Right lobe of liver (tissue), 6 donors: ENCODE measurements around the gene LCE2D. TPM values are rescaled to one million over a fixed set of nuclear protein-coding genes. Genes with fewer than 3 reads are reported as not detected.

Source experiments
- ATAC-seq, 4 donors: fragments of 200-7000 bp; cut with Tn5 transposase; one replicate each; pipeline ENCODE4 v1.9.1; 2020; ENCODE audit warnings: mild to moderate bottlenecking in 4 of 4, moderate library complexity in 4 of 4
- DNase-seq, 3 donors: peaks; one replicate each; pipeline ENCODE4 v3.0.0-alpha.2; 2020
- H3K27ac ChIP-seq, 3 donors: fragments of 200-600 bp; one replicate each; pipeline ENCODE4 v1.8.0; 2022
- H3K27me3 ChIP-seq, 2 donors: fragments of 200-600 bp; one replicate each; pipeline ENCODE4 v1.8.0; 2022
- H3K36me3 ChIP-seq, 4 donors: fragments of 200-600 bp; sonication (generic) in 1 of 4; one replicate each; pipeline versions ENCODE4 v1.5.1 to v1.8.0; 2017 to 2022; ENCODE audit warnings: control low read depth in 1 of 4
- H3K4me1 ChIP-seq, 4 donors: fragments of 200-600 bp; sonication (generic) in 1 of 4; one replicate each; pipeline versions ENCODE4 v1.5.1 to v1.8.0; 2017 to 2022; ENCODE audit warnings: control low read depth in 1 of 4
- H3K4me3 ChIP-seq, 3 donors: fragments of 200-600 bp; one replicate each; pipeline ENCODE4 v1.8.0; 2022
- H3K9me3 ChIP-seq, 4 donors: fragments of 200-600 bp; sonication (generic) in 1 of 4; one replicate each; pipeline versions ENCODE4 v1.5.1 to v1.8.0; 2017 to 2022; ENCODE audit warnings: control low read depth in 1 of 4
- CTCF ChIP-seq, 4 donors: fragments of 200-600 bp in 3 of 4; fragments of 450-650 bp in 1 of 4; IDR thresholded peaks; one replicate each; pipeline versions ENCODE4 v1.5.1 to v1.8.0; 2016 to 2022; ENCODE audit warnings: antibody characterized with exemption in 4 of 4, mild to moderate bottlenecking in 2 of 4
- POLR2A ChIP-seq: fragments of 450-650 bp; IDR thresholded peaks from one replicate; pipeline ENCODE4 v1.6.1; 2017; ENCODE audit warnings: antibody characterized with exemption, mild to moderate bottlenecking
- WGBS: methylation state at CpG from one replicate; pipeline ENCODE4 v1.1.6; 2018; ENCODE audit warnings: low coverage, low lambda C conversion rate; ENCODE audit not compliant: insufficient coverage; ENCODE audit errors: missing lambda C conversion rate; 5-methylcytosine and 5-hydroxymethylcytosine counted together
- intact Hi-C, 2 donors: fragments of 100-400 bp; cut with DNase I; formaldehyde crosslinking; loops; one replicate each; pipeline versions ENCODE4 v1.11.2 to v1.14.1; 2022
- small RNA-seq, 2 experiments: library from RNA; depleted of rRNA; stranded (forward); fragments of <200 nt; gene quantifications; one replicate each; pipeline ENCODE3, GENCODE V24; 2016
- total RNA-seq, 6 experiments: library from RNA; depleted of rRNA in 2 of 6; stranded (reverse); fragments of >200 nt in 2 of 6; fragmentation: NEBNext Ultra II Directional in 3 of 6; extraction: Animal tissue kit (Norgen Biotek cat#: 25700) in 3 of 6; gene quantifications; one replicate each; pipeline versions ENCODE4 v1.1.0 to v1.2.4, GENCODE V29; 2016 to 2023
- donor health status: DM: no; HTN: yes; CAD: no.
- donor health status: DM: no; HTN: no; CAD: no.
- donor health status: DM: no; HTN: no; CAD: no.
- donor health status: DM: no; HTN: yes; CAD: no.
- donor health status: DM: no; HTN: yes; CAD: no.

Gene LCE2D
- total RNA-seq, 6 experiments from 2014 or later: not detected

- intact Hi-C loops: no loop called here
- Histone ChIP-seq H3K27me3 (no peaks in the 10 kb centered on the region), H3K36me3 (no peaks in the 10 kb centered on the region), H3K27ac (no peak overlapping the region), H3K9me3 (no peaks in the 10 kb centered on the region), H3K4me1 (no peaks in the 10 kb centered on the region), H3K4me3 (no peak overlapping the region)
- TF ChIP-seq POLR2A: no peak
- TF ChIP-seq CTCF (IDR thresholded peaks at IDR 0.05): no peak
- ATAC-seq (no peak), DNase-seq (no peak)
- 61% methylated on average over 4 of the region's 4 CpGs for WGBS
Observed at GRCh38 chr1:152699746-152700145, 36.6 kb downstream of the LCE2D start.

- Histone ChIP-seq H3K27me3 (no peaks in the 10 kb centered on the region), H3K9me3 (no peaks in the 10 kb centered on the region), H3K27ac (no peak within 1 kb of the TSS), H3K4me1 (no peaks in the 10 kb centered on the region), H3K4me3 (no peak within 1 kb of the TSS), H3K36me3 (no peaks in the 10 kb centered on the region)
- ATAC-seq (no peak), DNase-seq (no peak)
- intact Hi-C loops: no loop called here
- TF ChIP-seq CTCF (IDR thresholded peaks at IDR 0.05): no peak
- TF ChIP-seq POLR2A: no peak
- no CpG with 5 or more reads among the region's 2 CpGs for WGBS
Observed at GRCh38 chr1:152707860-152708259, 44.7 kb downstream of the LCE2D start, which contains the start of gene LCE4A. LCE4A (plus strand) TSS chr1:152708160; CDS start chr1:152709076, 916 bp downstream.

Small RNAs within 50 kb of the gene (small RNA-seq; reads per million reads assigned to genes)
- gene LCE3A (0 reads per million in 2 experiments), gene LCE3B (0 reads per million in 2 experiments)

Other genes starting within 250 kb of the LCE2D start
- gene CRNN, start 249.1 kb upstream of the LCE2D start, total RNA-seq: not detected
- gene LCE5A, start 152.6 kb upstream of the LCE2D start, total RNA-seq: not detected
- not detected for gene CRCT1, start 148.9 kb upstream of the LCE2D start, total RNA-seq
- not detected for gene LCE3E, start 96.6 kb upstream of the LCE2D start, total RNA-seq
- gene LCE3D, start 82.9 kb upstream of the LCE2D start, total RNA-seq: not detected
- not detected for gene LCE3C, start 63.1 kb upstream of the LCE2D start, total RNA-seq
- not detected for gene LCE3B, start 49.6 kb upstream of the LCE2D start, total RNA-seq
- not detected for gene LCE3A, start 40.3 kb upstream of the LCE2D start, total RNA-seq
- not detected for gene LCE2C, start 11.9 kb downstream of the LCE2D start, total RNA-seq
- not detected for gene LCE2B, start 22.7 kb downstream of the LCE2D start, total RNA-seq
- gene LCE2A, start 35.0 kb downstream of the LCE2D start, total RNA-seq: not detected
- gene LCE4A, start 44.8 kb downstream of the LCE2D start, total RNA-seq: not detected
- gene KPRP, start 94.6 kb downstream of the LCE2D start, total RNA-seq: not detected
- not detected for gene LCE1F, start 111.8 kb downstream of the LCE2D start, total RNA-seq
- not detected for gene LCE1E, start 122.9 kb downstream of the LCE2D start, total RNA-seq
- not detected for gene LCE1D, start 133.3 kb downstream of the LCE2D start, total RNA-seq
- not detected for gene LCE1C, start 143.3 kb downstream of the LCE2D start, total RNA-seq
- gene LCE1B, start 148.6 kb downstream of the LCE2D start, total RNA-seq: not detected
- gene LCE1A, start 164.1 kb downstream of the LCE2D start, total RNA-seq: not detected
- not detected for gene LCE6A, start 179.5 kb downstream of the LCE2D start, total RNA-seq
- not detected for gene LCE7A, start 196.6 kb downstream of the LCE2D start, total RNA-seq
- not detected for gene SMCP, start 214.9 kb downstream of the LCE2D start, total RNA-seq
- gene IVL, start 245.2 kb downstream of the LCE2D start, total RNA-seq: not detected